Glutamatergic neuron (in vitro differentiated cells): ENCODE data around the gene EDNRA. TPM values are rescaled to one million over a fixed set of nuclear protein-coding genes. Genes with fewer than 3 reads are reported as not detected.

Source experiments
- DNase-seq: peaks from one replicate; pipeline ENCODE4 v3.0.0; 2022
- H3K27ac Mint-ChIP-seq: one replicate; pipeline ENCODE4 v1.8.0; 2020; ENCODE audit warnings: mild to moderate bottlenecking, mixed read lengths, inconsistent platforms; ENCODE audit not compliant: unreplicated experiment
- H3K27me3 Mint-ChIP-seq: one replicate; pipeline ENCODE4 v1.8.0; 2020; ENCODE audit warnings: mild to moderate bottlenecking, moderate library complexity, mixed read lengths, inconsistent platforms; ENCODE audit not compliant: unreplicated experiment
- H3K36me3 Mint-ChIP-seq: one replicate; pipeline ENCODE4 v1.8.0; 2020; ENCODE audit warnings: mild to moderate bottlenecking, mixed read lengths, inconsistent platforms; ENCODE audit not compliant: unreplicated experiment
- H3K4me1 Mint-ChIP-seq: one replicate; pipeline ENCODE4 v1.8.0; 2020; ENCODE audit warnings: mild to moderate bottlenecking, low read depth, mixed read lengths, inconsistent platforms; ENCODE audit not compliant: unreplicated experiment
- H3K4me3 Mint-ChIP-seq: one replicate; pipeline ENCODE4 v1.8.0; 2020; ENCODE audit warnings: mild to moderate bottlenecking, mixed read lengths, inconsistent platforms; ENCODE audit not compliant: unreplicated experiment
- H3K9me3 Mint-ChIP-seq: one replicate; pipeline ENCODE4 v1.8.0; 2020; ENCODE audit warnings: mild to moderate bottlenecking, moderate library complexity, mixed read lengths, inconsistent platforms; ENCODE audit not compliant: unreplicated experiment
- CTCF ChIP-seq: fragments of 200-600 bp; sonication (generic); IDR thresholded peaks from one replicate; pipeline ENCODE4 v1.5.0; 2021; ENCODE audit not compliant: partially characterized antibody, unreplicated experiment
- total RNA-seq: library from RNA; stranded (reverse); fragmentation: NEBNext Ultra II Directional; extraction: Animal tissue kit (Norgen Biotek cat#: 25700); gene quantifications from one replicate; pipeline ENCODE4 v1.2.1, GENCODE V29; 2021; ENCODE audit not compliant: unreplicated experiment

EDNRA gene
- total RNA-seq, 1 donor from 2014 or later, result not detected

GRCh38 chr4:147456706-147457105 is 24.2 kb upstream of the EDNRA start:
- TF ChIP-seq CTCF, result no peak
- DNase-seq, result no peak
- no peaks in the 10 kb centered on the region for H3K4me1 Mint-ChIP-seq
- no peaks in the 10 kb centered on the region for H3K27me3 Mint-ChIP-seq
- H3K36me3 Mint-ChIP-seq, result no peaks in the 10 kb centered on the region
- no peaks in the 10 kb centered on the region for H3K9me3 Mint-ChIP-seq
- no peak overlapping the region for H3K27ac Mint-ChIP-seq
- H3K4me3 Mint-ChIP-seq, result no peak overlapping the region

- Mint-ChIP-seq H3K4me3 (no peak overlapping the region), H3K4me1 (no peaks in the 10 kb centered on the region), H3K27me3 (no peaks in the 10 kb centered on the region), H3K9me3 (no peaks in the 10 kb centered on the region), H3K36me3 (no peaks in the 10 kb centered on the region), H3K27ac (no peak overlapping the region)
- no peak for TF ChIP-seq CTCF
- no peak for DNase-seq
Measured at GRCh38 chr4:147461161-147461560, 19.7 kb upstream of the EDNRA start.

- H3K36me3 Mint-ChIP-seq, result no peaks in the 10 kb centered on the region
- no peak for TF ChIP-seq CTCF
- H3K27me3 Mint-ChIP-seq, result no peaks in the 10 kb centered on the region
- no peaks in the 10 kb centered on the region for H3K4me1 Mint-ChIP-seq
- H3K27ac Mint-ChIP-seq, result no peak overlapping the region
- DNase-seq, result no peak
- H3K4me3 Mint-ChIP-seq, result no peak overlapping the region
- no peaks in the 10 kb centered on the region for H3K9me3 Mint-ChIP-seq
Measured at GRCh38 chr4:147463065-147463464, 17.8 kb upstream of the EDNRA start.

GRCh38 chr4:147465461-147465860 is 15.4 kb upstream of the EDNRA start:
- Mint-ChIP-seq H3K4me3 (no peak overlapping the region), H3K27ac (no peak overlapping the region), H3K27me3 (no peaks in the 10 kb centered on the region), H3K9me3 (peaks cover 3% of the 10 kb centered on the region), H3K4me1 (no peaks in the 10 kb centered on the region), H3K36me3 (no peaks in the 10 kb centered on the region)
- no peak for DNase-seq
- TF ChIP-seq CTCF, result no peak

- Mint-ChIP-seq H3K9me3 (peaks cover 1% of the 10 kb centered on the region), H3K4me1 (no peaks in the 10 kb centered on the region), H3K36me3 (no peaks in the 10 kb centered on the region), H3K27ac (no peak overlapping the region), H3K27me3 (peaks cover 7% of the 10 kb centered on the region), H3K4me3 (no peak overlapping the region)
- TF ChIP-seq CTCF, result no peak
- DNase-seq, result no peak
Measured at GRCh38 chr4:147477439-147477838, 3.5 kb upstream of the EDNRA start.
